HL-60 (cell line): ENCODE data around the gene TUBGCP6.

Experiments used
- CTCF ChIP-seq: IDR thresholded peaks from one replicate; pipeline ENCODE4 v1.5.1; 2011; ENCODE audit warnings: low read length, control low read depth, inconsistent platforms; ENCODE audit not compliant: insufficient read depth
- GABPA ChIP-seq: IDR thresholded peaks from 2 replicates; pipeline ENCODE4 v1.6.1; 2012; ENCODE audit warnings: low read depth
- POLR2AphosphoS5 ChIP-seq: IDR thresholded peaks from 2 replicates; pipeline ENCODE4 v1.6.1; 2012; ENCODE audit warnings: low read depth
- REST ChIP-seq: IDR thresholded peaks from 2 replicates; pipeline ENCODE4 v1.6.1; 2012; ENCODE audit warnings: low read depth; ENCODE audit not compliant: insufficient replicate concordance

GRCh38 chr22:50184004-50184901, 60.6 kb downstream of the TUBGCP6 start:
- TF ChIP-seq CTCF (no peak), POLR2AphosphoS5 (no peak), GABPA (no peak), REST (no peak)
